Fibroblast of villous mesenchyme (primary cell): ENCODE measurements around the gene MMD. TPM values are rescaled to one million over a fixed set of nuclear protein-coding genes. Genes with fewer than 3 reads are reported as not detected.
"Not testable (repeated sequence)": the region's sequence is repeated elsewhere in the genome, so short reads cannot be mapped to it uniquely, and the experiment has no call there.

Source experiments
- DNase-seq: peaks from one replicate; pipeline ENCODE4 v3.0.0-alpha.2; 2010; ENCODE audit warnings: low read depth
- H3K4me3 ChIP-seq: 2 replicates; pipeline ENCODE4 v1.5.1; 2011; ENCODE audit warnings: low read depth, mild to moderate bottlenecking, low read length
- CTCF ChIP-seq: IDR thresholded peaks from 2 replicates; pipeline ENCODE4 v1.5.1; 2012; ENCODE audit warnings: low read depth, mild to moderate bottlenecking, low read length; ENCODE audit not compliant: insufficient read depth
- total RNA-seq: library from RNA; depleted of rRNA; stranded (reverse); fragments of >200 nt; gene quantifications from 2 replicates; pipeline ENCODE4 v1.2.3, GENCODE V29; 2012

MMD gene
- total RNA-seq, 1 donor = 9.5 TPM

- no peak overlapping the region for H3K4me3 ChIP-seq
- no peak for TF ChIP-seq CTCF
- DNase-seq = no peak
These were observed 22.9 kb downstream of the MMD start for GRCh38 chr17:55398689-55399088.

DNA sequence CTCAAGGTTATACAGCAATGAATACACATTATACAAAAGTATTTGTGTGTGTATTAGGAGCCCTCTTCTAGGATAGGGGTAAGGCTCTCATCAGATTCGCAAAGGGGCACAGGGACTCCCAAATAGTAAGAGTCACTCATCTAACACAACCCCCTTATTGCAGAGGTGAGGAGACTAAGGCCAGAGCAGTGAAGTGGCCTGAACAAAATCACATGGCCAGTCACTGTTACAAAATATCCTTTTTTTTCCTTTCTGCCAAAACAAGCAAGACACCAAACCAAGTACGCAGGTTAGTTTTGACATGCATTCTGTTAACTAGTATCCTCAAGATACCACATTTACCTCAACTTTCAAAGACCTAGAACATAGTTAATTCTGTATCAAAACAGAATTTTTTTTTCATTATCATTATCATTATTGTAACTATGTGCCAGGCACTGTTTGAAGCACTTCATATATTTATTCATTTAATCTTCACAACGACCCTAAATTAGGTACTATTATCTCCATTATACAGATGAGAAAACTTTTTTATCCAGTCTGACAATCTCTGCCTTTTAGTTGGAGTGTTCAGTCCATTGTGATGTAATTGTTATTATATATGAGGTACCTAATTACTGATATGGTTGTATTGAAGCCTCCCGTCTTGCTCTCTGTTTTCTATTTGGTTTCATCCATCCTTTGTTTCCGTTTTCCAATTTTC lies 25.7 kb downstream of the MMD start:
- H3K4me3 ChIP-seq = no peak overlapping the region
- DNase-seq = no peak
- TF ChIP-seq CTCF = no peak

- no peak for TF ChIP-seq CTCF
- no peak for DNase-seq
- no peak overlapping the region for H3K4me3 ChIP-seq
These were observed 27.1 kb downstream of the MMD start for GRCh38 chr17:55394357-55395021.

DNA sequence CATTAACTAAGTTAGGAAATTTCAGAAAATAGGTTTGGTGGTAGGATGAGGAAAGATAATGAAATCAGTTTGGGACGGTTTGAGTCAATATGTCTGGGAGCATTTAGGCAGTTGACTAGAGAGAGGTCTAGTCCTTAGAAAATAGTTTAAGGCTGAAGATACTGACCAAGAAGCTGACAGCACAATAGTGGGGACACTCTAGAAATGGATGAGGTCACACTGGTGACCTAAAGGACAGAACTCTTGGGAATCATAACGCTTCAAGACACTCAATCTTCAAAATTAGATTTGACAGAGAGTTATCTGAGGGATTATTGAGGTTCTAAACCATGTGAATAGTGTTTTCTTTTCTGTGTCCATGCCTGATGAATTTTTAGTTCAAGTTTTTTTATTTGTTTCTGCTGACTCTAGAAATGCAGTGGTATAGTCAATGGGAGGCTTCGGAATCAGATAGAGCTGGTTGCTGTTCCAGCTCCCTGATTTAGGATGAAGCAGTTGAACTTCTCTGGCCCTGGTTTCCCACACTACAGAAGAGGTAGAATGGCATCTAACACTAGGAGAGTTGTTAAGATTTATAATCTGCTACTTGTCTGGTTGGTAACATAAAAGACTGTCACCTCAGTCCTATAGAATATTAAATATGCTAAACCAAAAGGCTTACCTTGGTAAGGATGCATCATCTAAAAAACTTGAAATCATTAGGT lies 29.7 kb downstream of the MMD start:
- H3K4me3 ChIP-seq = no peak overlapping the region
- no peak for TF ChIP-seq CTCF
- DNase-seq = no peak

GRCh38 chr17:55391244-55391757 lies 30.3 kb downstream of the MMD start:
- no peak for DNase-seq
- no peak overlapping the region for H3K4me3 ChIP-seq
- TF ChIP-seq CTCF = no peak

DNA sequence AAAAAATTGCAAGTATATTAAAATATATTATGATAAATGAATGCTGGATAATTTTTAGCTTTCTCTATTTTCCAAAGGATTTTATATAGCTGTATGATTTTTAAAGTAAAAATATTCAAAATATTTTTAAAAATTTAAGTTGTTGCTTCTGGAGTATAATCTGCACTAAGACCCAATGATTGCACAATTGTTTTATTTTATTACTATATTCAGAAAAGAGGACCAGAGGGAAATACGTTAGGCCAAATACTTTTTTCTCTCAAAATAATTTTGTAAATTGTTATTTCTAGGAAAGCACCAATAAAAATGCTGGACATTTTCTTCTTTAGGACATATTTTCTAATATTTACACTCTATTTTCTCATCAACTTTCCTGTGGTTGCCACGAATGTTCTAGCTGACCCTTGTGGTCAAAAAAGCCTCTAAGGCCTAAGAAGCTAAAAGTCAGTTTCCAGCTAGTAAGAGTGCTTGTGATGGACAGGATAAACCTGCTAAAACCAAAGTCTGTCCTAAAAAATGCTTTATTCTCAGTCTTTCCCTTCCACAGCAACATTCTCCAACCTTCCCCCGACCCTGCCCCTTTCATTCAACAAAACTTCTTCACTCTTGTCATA lies 31.2 kb downstream of the MMD start:
- no peak for TF ChIP-seq CTCF
- DNase-seq = peak; percentile 40
- no peak overlapping the region for H3K4me3 ChIP-seq

GRCh38 chr17:55389715-55390114 lies 31.9 kb downstream of the MMD start:
- H3K4me3 ChIP-seq, DNase-seq: not testable (repeated sequence)
